ENCODE measurements around the gene GRIN2C. TPM values are rescaled to one million over a fixed set of nuclear protein-coding genes. Genes with fewer than 3 reads are reported as not detected.

The GRIN2C gene
- total RNA-seq, 4 donors from 2014 or later: 0.16 to 3.5 (median 0.42) TPM; not detected in 1

DNA sequence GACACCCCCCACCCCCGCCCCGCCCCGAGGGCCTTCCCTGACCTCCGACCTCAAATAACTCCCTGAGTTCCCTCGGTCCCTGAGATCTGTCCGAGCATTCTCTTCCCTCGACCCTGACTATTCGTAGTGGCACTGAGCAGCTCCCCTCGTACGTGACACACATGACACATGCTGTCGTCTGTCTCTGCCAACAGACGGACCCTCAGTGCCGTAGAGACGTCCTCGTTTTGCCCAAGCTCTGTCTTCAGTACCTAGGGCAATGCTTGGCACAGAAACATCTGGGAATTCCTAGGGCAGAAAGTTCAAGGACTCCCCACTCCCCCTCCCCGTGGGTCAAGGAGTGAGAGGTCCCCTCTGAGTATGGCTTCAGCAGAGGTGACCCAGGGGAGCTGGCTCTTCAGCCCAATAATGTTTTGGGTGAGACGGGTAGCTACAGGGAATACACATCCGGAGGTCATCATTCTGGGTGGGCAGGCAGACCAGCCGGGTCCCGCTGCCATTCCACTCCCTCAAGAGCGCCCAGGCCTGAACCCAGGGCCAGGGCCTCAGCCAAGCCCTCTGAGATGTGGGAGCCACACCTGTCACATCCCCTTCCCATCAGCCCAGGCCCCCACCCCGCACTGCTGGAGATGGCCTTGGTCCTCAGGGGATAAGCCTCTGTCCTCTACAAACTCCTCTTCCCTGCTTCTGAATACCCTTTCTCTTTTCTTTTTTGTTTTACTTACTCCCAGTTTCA lies 34.4 kb upstream of the GRIN2C start:
- H3K9me3 ChIP-seq: no peaks in the 10 kb centered on the region
- peaks cover 68% of the 10 kb centered on the region for H3K27me3 ChIP-seq
- peaks cover 0 to 13% (median 9%) of the 10 kb centered on the region in 3 donors for H3K4me1 ChIP-seq
- H3K27ac ChIP-seq: no peak overlapping the region
- peak overlapping the region in 1 of 2 donors; percentile 43 for H3K4me3 ChIP-seq
- ATAC-seq: no peak
- H3K36me3 ChIP-seq: no peaks in the 10 kb centered on the region
- no peak for TF ChIP-seq POLR2AphosphoS5 (IDR thresholded peaks at IDR 0.05)
- no peak for TF ChIP-seq EP300 (IDR thresholded peaks at IDR 0.05)
- TF ChIP-seq POLR2A (IDR thresholded peaks at IDR 0.05): no peak
- TF ChIP-seq, protein P1, sequence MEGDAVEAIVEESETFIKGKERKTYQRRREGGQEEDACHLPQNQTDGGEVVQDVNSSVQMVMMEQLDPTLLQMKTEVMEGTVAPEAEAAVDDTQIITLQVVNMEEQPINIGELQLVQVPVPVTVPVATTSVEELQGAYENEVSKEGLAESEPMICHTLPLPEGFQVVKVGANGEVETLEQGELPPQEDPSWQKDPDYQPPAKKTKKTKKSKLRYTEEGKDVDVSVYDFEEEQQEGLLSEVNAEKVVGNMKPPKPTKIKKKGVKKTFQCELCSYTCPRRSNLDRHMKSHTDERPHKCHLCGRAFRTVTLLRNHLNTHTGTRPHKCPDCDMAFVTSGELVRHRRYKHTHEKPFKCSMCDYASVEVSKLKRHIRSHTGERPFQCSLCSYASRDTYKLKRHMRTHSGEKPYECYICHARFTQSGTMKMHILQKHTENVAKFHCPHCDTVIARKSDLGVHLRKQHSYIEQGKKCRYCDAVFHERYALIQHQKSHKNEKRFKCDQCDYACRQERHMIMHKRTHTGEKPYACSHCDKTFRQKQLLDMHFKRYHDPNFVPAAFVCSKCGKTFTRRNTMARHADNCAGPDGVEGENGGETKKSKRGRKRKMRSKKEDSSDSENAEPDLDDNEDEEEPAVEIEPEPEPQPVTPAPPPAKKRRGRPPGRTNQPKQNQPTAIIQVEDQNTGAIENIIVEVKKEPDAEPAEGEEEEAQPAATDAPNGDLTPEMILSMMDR (IDR thresholded peaks at IDR 0.05): no peak
- WGBS, 2 donors (ENCODE audit: low coverage in 1 of 2): 25 to 31% methylated on average over 2 to 5 of the region's 22 CpGs

DNA sequence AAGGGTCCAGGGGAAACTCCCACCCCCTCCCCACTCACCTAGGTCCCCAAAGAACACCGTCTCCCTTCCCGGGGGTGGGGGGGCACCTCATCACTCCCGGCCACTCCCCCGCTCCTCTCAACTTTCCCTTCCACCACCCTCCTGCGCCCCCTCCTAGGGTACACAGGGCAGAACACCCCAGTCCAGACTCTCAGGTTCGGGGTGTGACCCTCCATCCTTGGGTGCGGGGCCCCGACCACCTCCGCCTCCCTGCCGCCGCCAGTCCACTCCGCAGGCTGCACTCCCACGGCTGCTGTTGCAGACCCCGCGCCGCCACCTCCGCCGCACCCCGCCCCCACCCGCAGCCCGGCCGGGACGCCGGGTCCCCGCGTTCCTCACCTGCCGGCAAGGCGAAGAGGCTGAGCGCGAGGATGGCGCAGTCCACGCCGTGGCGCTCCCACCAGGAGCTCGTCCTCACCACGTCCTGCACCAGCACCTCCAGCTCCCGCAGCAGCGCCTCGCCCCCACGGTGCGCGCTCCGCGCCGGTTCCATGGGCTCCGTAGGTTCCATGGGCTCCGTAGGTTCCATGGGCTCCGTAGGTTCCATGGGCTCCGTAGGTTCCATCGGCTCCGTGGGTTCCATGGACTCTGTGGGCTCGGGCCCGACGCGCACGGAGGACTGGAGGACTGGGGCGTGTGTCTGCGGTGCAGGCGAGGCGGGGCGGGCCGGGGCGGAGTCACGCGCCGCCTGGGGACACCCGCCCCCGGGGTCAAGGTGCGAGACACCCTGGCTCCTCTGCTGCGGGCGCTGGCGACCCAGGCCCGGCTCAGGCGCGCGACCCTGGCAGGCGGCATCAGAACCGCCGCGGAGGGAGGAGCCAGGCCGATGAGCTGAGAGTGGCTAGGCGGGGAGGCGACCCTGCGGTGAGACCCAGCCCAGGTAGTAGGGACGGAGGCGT lies 33.6 kb upstream of the GRIN2C start, which contains the start of gene FADS6:
Gene FADS6, minus strand, starts transcription at position 660 of the 938 bp plus-strand sequence. Its CDS starts 38 bp downstream, at position 622.
- Histone ChIP-seq H3K36me3 (no peaks in the 10 kb centered on the region), H3K4me1 (peaks cover 0 to 13% (median 9%) of the 10 kb centered on the region in 3 donors), H3K27ac (no peak within 1 kb of the TSS), H3K27me3 (peaks cover 76% of the 10 kb centered on the region), H3K4me3 (peak within 1 kb of the TSS in 1 of 2 donors; percentile 43), H3K9me3 (no peaks in the 10 kb centered on the region)
- TF ChIP-seq EP300 (IDR thresholded peaks at IDR 0.05) (no peak), POLR2A (IDR thresholded peaks at IDR 0.05) (no peak), POLR2AphosphoS5 (IDR thresholded peaks at IDR 0.05) (no peak)
- TF ChIP-seq, protein P1 (IDR thresholded peaks at IDR 0.05): no peak
- ATAC-seq: peak; percentile 44
- WGBS, 2 donors (ENCODE audit: low coverage in 1 of 2): no CpG with 5 or more reads among the region's 86 CpGs

DNA sequence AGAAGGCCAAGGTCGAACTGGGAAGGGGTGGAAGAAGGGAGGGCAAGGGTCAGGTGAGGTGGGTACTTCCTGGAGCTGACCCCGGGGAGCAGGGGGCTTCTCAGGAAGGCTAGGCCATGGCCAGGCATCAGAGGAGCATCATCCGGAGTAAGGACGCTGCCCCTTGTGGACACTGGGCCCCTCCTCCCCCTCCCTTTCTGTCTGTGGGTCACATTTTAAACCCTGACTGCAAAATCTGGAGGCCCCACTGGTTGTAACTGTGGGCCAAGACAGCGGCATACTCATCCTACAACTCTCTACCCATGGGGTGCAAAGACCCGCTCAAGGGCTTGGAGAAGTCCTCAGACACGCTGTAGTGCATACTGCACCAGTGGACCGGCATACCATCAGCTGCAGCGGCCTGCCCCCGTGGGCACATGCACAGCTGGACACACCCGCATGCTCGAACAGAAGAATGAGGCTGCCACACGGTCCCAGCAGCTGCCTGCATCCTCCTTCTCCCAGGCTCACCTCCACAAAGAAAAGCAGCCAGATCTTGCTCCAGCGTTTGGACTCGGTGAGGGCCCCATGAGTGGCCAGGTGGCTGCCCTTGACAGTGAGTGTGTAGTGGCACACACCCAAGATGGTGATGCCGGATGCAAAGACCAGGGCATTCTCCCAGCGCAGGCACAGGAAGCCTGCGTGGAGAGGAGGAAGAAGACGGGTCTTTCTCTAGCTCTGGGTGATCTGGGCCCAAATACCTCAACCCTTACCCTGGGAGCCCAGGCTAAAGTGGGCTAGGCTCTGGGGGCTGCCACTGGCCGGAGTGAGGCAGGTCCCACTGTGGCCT lies 32.5 kb upstream of the GRIN2C start:
- 65% methylated on average over 5 of the region's 20 CpGs; no CpG with 5 or more reads in 1 of the 2 donors for WGBS, 2 donors (ENCODE audit: low coverage in 1 of 2)
- H3K36me3 ChIP-seq: no peaks in the 10 kb centered on the region
- peaks cover 0 to 13% (median 9%) of the 10 kb centered on the region in 3 donors for H3K4me1 ChIP-seq
- H3K27me3 ChIP-seq: peaks cover 87% of the 10 kb centered on the region
- H3K4me3 ChIP-seq: no peak overlapping the region
- H3K9me3 ChIP-seq: no peaks in the 10 kb centered on the region
- TF ChIP-seq EP300 (IDR thresholded peaks at IDR 0.05): no peak
- TF ChIP-seq POLR2A (IDR thresholded peaks at IDR 0.05): no peak
- TF ChIP-seq, protein P1 (IDR thresholded peaks at IDR 0.05): no peak
- no peak for TF ChIP-seq POLR2AphosphoS5 (IDR thresholded peaks at IDR 0.05)
- H3K27ac ChIP-seq: no peak overlapping the region
- no peak for ATAC-seq

DNA sequence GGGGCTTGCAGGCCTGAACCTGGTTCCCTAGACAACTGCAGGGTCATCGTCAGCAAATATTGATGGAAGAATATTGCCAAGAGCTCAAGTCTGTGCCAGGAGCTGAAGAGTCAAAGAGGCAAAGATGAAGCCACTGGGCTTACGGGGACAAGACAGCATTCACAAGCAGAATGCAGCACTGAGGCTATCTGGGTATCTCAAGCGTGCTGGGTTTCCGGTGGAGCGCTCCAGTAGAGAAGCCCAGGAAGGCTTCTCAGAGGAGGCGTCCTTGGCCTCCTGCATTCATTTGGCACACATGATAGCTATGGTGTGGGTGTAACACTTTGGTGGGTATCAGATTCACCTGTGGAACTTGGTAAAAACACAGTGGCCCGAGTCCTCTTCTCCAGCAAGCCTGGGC lies 30.9 kb upstream of the GRIN2C start:
- H3K36me3 ChIP-seq: no peaks in the 10 kb centered on the region
- TF ChIP-seq POLR2A (IDR thresholded peaks at IDR 0.05) (no peak), POLR2AphosphoS5 (IDR thresholded peaks at IDR 0.05) (no peak), EP300 (IDR thresholded peaks at IDR 0.05) (no peak)
- TF ChIP-seq, protein P1 (IDR thresholded peaks at IDR 0.05): no peak
- no peak overlapping the region for H3K4me3 ChIP-seq
- peaks cover 84% of the 10 kb centered on the region for H3K27me3 ChIP-seq
- no peaks in the 10 kb centered on the region for H3K9me3 ChIP-seq
- 94 to 100% methylated on average over 1 to 5 of the region's 7 CpGs for WGBS, 2 donors (ENCODE audit: low coverage in 1 of 2)
- no peak for ATAC-seq
- no peak overlapping the region for H3K27ac ChIP-seq
- H3K4me1 ChIP-seq: peaks cover 0 to 13% (median 9%) of the 10 kb centered on the region in 3 donors

All from gastroesophageal sphincter (tissue), 4 donors.